GM18520 (cell line): ENCODE measurements around the gene SH3BP2.

Source experiments
- ATAC-seq: cut with Tn5 transposase; IDR thresholded peaks from one replicate; pipeline ENCODE4 v1.9.1; 2021; ENCODE audit not compliant: unreplicated experiment

SH3BP2 gene

GRCh38 chr4:2817701-2818350, 24.9 kb downstream of the SH3BP2 start:
- no peak for ATAC-seq

GRCh38 chr4:2818351-2818939, 25.6 kb downstream of the SH3BP2 start:
- ATAC-seq: no peak

GRCh38 chr4:2819244-2820215, 26.6 kb downstream of the SH3BP2 start:
- no peak for ATAC-seq

- no peak for ATAC-seq
Observed at GRCh38 chr4:2820216-2820982, 27.5 kb downstream of the SH3BP2 start.

- ATAC-seq: no peak
Observed at GRCh38 chr4:2822461-2823300, 29.8 kb downstream of the SH3BP2 start.

GRCh38 chr4:2823301-2823670, 30.4 kb downstream of the SH3BP2 start:
- no peak for ATAC-seq

GRCh38 chr4:2823671-2824328, 30.9 kb downstream of the SH3BP2 start:
- ATAC-seq: no peak

- no peak for ATAC-seq
Observed at GRCh38 chr4:2824329-2824835, 31.5 kb downstream of the SH3BP2 start.

- no peak for ATAC-seq
Observed at GRCh38 chr4:2824836-2825381, 32.0 kb downstream of the SH3BP2 start.

- no peak for ATAC-seq
Observed at GRCh38 chr4:2825740-2826139, 32.9 kb downstream of the SH3BP2 start.

- ATAC-seq: no peak
Observed at GRCh38 chr4:2827071-2827873, 34.4 kb downstream of the SH3BP2 start.

- no peak for ATAC-seq
Observed at GRCh38 chr4:2827874-2828751, 35.2 kb downstream of the SH3BP2 start.

GRCh38 chr4:2828758-2829181, 35.9 kb downstream of the SH3BP2 start:
- ATAC-seq: no peak

GRCh38 chr4:2829321-2829932, 36.5 kb downstream of the SH3BP2 start:
- no peak for ATAC-seq

GRCh38 chr4:2829933-2830451, 37.1 kb downstream of the SH3BP2 start:
- ATAC-seq: no peak
